GM21619 (cell line): ENCODE data around the gene ADAR.
"Not testable (repeated sequence)": the region's sequence is repeated elsewhere in the genome, so short reads cannot be mapped to it uniquely, and the experiment has no call there.

ENCODE experiments used
- ATAC-seq: cut with Tn5 transposase; IDR thresholded peaks from one replicate; pipeline ENCODE4 v1.9.1; 2021; ENCODE audit not compliant: unreplicated experiment

ADAR gene

GRCh38 chr1:154607609-154608396 lies at the start of gene ADAR:
Gene ADAR (minus strand): TSS chr1:154608186. CDS start chr1:154608006, 180 bp downstream.
- ATAC-seq, result peak; percentile 57

DNA sequence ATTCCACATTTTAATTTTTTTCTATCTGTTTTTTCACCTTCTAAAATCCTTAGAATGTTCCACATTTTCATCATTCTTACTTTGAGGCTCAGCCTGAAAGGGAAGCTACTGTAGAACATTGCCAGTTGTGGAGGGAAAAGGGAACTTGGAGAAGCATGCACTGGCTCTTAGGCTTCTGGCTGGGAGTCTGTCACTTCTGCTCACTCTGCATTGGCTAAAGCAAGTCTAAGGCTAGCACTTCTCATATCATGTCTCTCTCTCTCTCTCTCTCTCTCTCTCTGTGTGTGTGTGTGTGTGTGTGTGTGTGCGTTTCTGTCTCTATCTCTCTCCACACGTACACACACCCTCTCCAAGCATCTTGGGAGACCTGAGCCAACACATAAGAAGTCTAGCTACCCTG lies 49.6 kb upstream of the ADAR start:
- no peak for ATAC-seq

GRCh38 chr1:154652893-154653292 lies 44.9 kb upstream of the ADAR start:
- ATAC-seq, result no peak

GRCh38 chr1:154644724-154645123 lies 36.7 kb upstream of the ADAR start:
- not testable (repeated sequence) for ATAC-seq

DNA sequence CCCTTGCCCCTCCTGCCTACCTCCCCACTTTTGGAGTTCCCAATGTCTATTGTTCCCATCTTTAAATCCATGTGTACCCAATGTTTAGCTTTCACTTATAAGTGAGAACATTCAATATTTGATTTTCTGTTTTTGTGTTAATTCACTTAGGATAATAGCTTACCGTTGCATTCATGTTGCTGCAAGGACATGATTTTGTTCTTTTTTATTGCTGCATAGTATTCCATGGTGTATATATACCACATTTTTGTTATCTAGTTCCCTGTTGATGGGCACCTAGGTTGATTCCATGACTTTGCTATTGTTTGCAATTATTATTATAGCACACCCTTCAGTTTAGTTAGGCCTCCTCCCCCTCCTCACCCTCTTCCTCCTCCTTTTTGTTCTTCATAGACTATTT lies 33.5 kb upstream of the ADAR start:
- ATAC-seq, result no peak

DNA sequence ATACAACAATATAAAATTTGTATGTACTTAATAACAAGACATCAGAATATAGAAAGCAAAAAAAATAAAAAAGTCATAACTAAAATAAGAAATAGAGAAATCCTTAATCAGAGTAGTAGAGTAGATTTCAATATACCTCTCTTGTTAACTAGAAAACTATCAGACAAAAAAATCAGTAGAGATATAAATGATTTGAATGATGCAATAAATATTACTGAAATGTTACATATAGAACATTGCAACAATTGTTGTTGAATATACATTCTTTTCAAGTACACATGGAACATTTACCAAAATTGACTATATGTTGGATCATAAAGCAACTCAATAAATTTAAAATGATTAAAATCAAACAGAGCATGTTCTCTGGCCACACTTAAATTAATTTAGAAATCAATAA lies 31.9 kb upstream of the ADAR start:
- ATAC-seq, result no peak

DNA sequence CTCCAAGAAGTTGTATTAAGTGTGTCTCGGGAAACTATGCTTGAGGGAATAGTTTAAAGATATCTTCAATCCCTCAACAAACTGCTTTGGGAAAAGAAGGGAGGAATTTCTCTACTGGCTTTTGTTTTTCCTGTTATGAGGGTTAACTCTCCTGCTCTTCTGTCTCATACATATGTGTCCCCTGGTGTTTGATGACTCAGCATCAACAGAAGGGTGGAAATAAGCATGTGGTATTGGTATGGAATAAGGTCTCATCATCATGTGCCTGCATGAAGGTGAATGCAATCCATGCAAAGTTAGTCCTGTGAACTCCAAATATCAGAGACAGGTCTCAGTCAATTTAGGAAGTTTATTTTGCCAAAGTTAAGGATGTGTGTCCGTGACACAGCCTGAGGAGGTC lies 27.2 kb upstream of the ADAR start:
- no peak for ATAC-seq

DNA sequence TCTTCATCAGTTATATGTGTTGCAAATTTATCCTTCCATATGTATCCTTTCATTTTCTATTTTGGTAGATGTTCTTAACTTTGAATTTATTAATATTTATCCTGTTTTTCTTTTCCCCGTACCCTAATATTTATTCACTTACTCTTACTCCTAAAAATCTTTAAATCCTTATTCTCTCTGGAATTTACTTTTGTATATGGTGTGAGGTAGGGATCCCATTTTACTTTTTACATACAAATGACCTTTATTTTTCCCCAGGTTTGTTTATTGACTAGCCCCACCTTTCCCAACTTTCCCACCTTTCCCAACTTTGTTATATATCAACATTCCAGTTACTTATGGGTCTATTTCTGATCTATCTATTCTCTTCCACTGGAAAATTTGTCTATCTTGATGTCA lies 21.7 kb upstream of the ADAR start:
- no peak for ATAC-seq

DNA sequence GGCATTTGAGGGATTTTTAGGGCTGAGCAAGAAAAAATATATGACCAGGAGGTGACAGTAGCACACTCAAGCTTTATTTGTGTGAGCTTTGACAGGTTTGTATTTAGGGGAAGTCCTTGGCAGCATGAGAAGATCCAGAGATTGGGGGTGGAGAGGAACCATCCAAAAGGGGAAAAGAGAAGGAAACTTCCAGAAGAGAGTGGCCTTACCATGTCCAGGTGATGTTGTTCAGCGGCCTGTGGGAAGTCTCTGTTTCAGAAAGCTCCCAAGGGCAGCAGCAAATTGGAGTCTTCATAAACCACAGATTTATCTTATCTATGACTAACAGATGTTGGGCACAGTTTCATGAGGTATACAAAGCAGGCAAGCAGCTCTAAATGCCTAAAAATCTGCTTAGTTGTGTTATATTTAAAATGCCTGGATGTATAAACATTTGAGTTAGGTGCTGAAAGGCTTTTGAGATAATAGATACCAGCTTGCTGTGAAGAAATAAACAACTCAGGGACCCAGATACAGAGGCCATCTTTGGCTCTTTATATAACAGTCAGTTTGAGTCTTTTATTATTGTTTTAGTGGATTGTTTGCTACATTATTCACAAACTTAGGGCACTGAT lies 21.2 kb upstream of the ADAR start:
- no peak for ATAC-seq

DNA sequence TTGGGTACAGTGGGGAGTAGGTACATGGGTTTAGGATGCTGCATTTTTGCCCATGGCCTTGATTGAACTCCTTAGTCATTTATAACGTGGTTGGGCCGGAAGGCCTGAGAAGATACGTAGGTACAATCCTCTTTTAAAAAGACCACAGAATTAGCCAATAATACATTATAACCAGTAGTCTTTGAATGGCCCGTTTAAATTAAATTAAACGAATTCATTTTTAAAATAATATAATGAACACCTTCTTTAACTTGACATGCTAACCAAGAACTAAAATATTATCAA lies 20.1 kb upstream of the ADAR start:
- ATAC-seq, result no peak

- peak; percentile 53 for ATAC-seq
These were observed 19.5 kb upstream of the ADAR start for GRCh38 chr1:154627257-154628120.

- ATAC-seq, result peak; percentile 20
These were observed 18.7 kb upstream of the ADAR start for GRCh38 chr1:154626456-154627256.

DNA sequence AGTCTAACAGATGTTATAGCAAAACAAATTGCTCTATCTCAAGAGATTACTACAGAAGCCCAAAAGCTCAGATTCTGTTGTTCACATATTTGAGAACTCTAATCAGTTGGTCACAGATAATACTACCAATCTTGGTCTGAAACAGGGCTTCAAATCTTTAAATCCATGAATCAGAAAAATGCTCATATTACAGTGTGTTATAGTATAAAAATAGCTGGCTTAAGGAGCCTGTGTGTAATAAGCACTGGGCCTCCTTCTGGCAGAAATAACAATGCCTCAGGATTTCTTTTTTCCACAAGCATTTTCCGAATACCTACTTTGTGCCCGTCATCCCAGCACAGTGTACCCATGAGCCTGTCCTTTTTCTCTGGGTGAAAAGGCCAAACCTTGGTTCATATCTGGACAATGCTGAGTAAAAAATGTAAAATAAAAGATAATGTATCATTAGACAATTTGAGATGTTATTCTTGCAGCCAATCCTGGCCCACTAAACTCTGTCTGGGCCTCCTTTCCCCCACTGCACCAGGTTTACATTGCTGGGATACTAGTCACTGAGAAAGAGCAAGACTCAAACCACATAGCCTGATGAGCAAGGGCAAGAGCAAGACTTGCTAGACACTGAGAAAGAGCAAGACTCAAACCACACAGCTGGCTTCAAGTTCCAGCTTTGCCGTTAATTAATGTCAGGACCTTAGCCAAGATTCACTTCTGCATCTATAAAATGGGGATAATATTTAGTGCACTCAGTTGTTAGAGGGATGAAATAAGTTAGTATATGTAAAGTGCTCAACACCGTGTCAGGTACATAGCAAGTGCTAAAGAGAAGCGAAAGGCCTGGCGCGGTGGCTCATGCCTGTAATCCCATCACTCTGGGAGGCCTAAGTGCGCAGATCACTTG lies 17.0 kb upstream of the ADAR start:
- ATAC-seq, result no peak

- no peak for ATAC-seq
These were observed 15.4 kb upstream of the ADAR start for GRCh38 chr1:154623358-154623757.

- no peak for ATAC-seq
These were observed 14.6 kb upstream of the ADAR start for GRCh38 chr1:154622503-154623039.

GRCh38 chr1:154621875-154622274 lies 13.9 kb upstream of the ADAR start:
- ATAC-seq, result no peak

DNA sequence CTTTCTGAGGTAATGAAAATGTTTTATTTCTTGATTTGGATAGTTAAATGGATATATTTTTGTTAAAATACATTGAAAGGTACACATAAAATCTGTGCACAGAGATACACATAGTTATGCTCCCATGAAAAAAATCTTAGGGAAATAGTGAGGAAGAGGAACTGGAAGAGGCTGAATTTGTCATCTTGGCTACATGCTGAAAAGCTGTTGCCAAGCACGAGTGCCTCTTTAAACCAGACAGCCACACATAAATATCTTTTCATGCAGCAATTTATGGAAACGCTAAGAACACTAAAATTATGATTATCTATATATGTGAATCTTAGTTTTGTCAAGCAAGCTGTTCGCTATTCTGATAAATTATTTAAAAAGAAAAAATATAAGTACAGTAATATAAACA lies 12.8 kb upstream of the ADAR start:
- ATAC-seq, result no peak

- no peak for ATAC-seq
These were observed 11.4 kb upstream of the ADAR start for GRCh38 chr1:154619181-154619948.

DNA sequence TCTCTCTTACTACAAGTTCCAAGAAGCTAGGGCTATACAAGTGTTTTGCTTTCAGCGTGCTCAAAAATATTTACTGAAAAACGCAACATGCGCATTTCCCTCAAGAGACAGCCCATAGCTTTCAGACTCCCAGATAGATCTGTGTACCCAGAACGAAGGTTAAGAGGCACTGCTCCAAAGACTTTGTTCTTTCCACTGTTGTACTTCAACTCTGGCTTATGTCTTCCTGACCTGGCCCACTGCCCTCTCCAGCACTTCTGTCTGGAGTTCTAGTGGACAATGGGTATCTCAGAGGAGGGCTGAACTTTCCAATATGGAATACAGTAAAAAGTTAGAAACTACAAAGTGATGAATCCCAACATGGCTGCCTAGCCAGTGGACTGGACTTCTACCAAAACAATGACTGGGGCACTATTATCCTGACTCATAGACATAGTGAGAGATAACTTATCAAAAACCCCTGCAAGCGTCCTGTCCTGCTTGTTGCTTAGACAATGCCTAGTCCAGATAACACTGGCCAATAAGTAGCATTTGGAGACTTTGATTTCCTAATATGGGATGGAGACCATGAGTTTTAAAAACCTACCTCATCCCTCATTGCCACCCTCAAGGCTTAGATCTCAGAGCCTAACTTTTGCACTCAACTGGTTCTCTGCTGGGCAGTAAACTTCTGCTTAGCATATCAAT lies 8.8 kb upstream of the ADAR start:
- ATAC-seq, result no peak
